Gastroesophageal sphincter (tissue), 3 donors: ENCODE measurements around the gene FSTL5.

Experiments
- CTCF ChIP-seq, 4 experiments: fragments of 200-600 bp in 2 of 4; fragments of 450-650 bp in 2 of 4; sonication (generic) in 1 of 4; IDR thresholded peaks; one replicate each; pipeline ENCODE4 v1.5.1; 2017 to 2019; ENCODE audit warnings: antibody characterized with exemption in 4 of 4, mild to moderate bottlenecking in 2 of 4, moderate library complexity in 2 of 4
- POLR2A ChIP-seq, 2 donors: fragments of 450-650 bp; IDR thresholded peaks; one replicate each; pipeline ENCODE4 v1.6.1; 2017; ENCODE audit warnings: antibody characterized with exemption in 2 of 2, mild to moderate bottlenecking in 2 of 2, moderate library complexity in 1 of 2

- TF ChIP-seq CTCF (IDR thresholded peaks at IDR 0.05) (no peak), POLR2A (IDR thresholded peaks at IDR 0.05) (no peak)
Observed at GRCh38 chr4:161920304-161921052, 243.3 kb downstream of the FSTL5 start.
